Measurements from ENCODE around the gene ILKAP. TPM values are rescaled to one million over a fixed set of nuclear protein-coding genes. Genes with fewer than 3 reads are reported as not detected.
A peak's percentile ranks its signal among the peaks of the same experiment; 100 is the strongest.

The ILKAP gene
- total RNA-seq, 1 donor from 2014 or later: 43.4 TPM

- no peaks in the 10 kb centered on the region for H3K4me1 ChIP-seq
- H3K36me3 ChIP-seq: no peaks in the 10 kb centered on the region
- no peaks in the 10 kb centered on the region for H3K9me3 ChIP-seq
- DNase-seq: no peak
- no peaks in the 10 kb centered on the region for H3K27me3 ChIP-seq (ENCODE audit: low read depth)
- no peak for ATAC-seq
- no peak overlapping the region for H3K27ac ChIP-seq
- no peak overlapping the region for H3K4me3 ChIP-seq
- TF ChIP-seq CTCF (IDR thresholded peaks at IDR 0.05): no peak
- intact Hi-C loops (cut with DNase I): no loop called here
Observed at GRCh38 chr2:238151628-238152235, 51.8 kb downstream of the ILKAP start.

GRCh38 chr2:238151205-238151604 lies 52.3 kb downstream of the ILKAP start:
- no peak for ATAC-seq
- intact Hi-C loops (cut with DNase I): no loop called here
- no peak for DNase-seq

GRCh38 chr2:238150686-238151085 lies 52.8 kb downstream of the ILKAP start:
- no peak for TF ChIP-seq CTCF (IDR thresholded peaks at IDR 0.05)
- H3K27me3 ChIP-seq (ENCODE audit: low read depth): no peaks in the 10 kb centered on the region
- intact Hi-C loops (cut with DNase I): no loop called here

More at GRCh38 chr2:238151205-238151604, 52.3 kb downstream of the ILKAP start:
- Histone ChIP-seq H3K36me3 (no peaks in the 10 kb centered on the region), H3K4me1 (no peaks in the 10 kb centered on the region), H3K27ac (no peak overlapping the region), H3K9me3 (no peaks in the 10 kb centered on the region), H3K4me3 (no peak overlapping the region), H3K27me3 (ENCODE audit: low read depth) (no peaks in the 10 kb centered on the region)
- no peak for TF ChIP-seq CTCF (IDR thresholded peaks at IDR 0.05)

GRCh38 chr2:238149841-238150572 lies 53.5 kb downstream of the ILKAP start:
- Histone ChIP-seq H3K4me3 (no peak overlapping the region), H3K9me3 (no peaks in the 10 kb centered on the region), H3K4me1 (no peaks in the 10 kb centered on the region), H3K36me3 (no peaks in the 10 kb centered on the region), H3K27me3 (ENCODE audit: low read depth) (no peaks in the 10 kb centered on the region), H3K27ac (no peak overlapping the region)
- ATAC-seq (peak in 1 of 2 donors; percentile 7), DNase-seq (no peak)
- intact Hi-C loops (cut with DNase I): no loop called here
- no peak for TF ChIP-seq CTCF (IDR thresholded peaks at IDR 0.05)

More at GRCh38 chr2:238150686-238151085, 52.8 kb downstream of the ILKAP start:
- no peaks in the 10 kb centered on the region for H3K36me3 ChIP-seq
- H3K4me1 ChIP-seq: no peaks in the 10 kb centered on the region
- H3K4me3 ChIP-seq: no peak overlapping the region
- ATAC-seq (no peak), DNase-seq (no peak)
- no peaks in the 10 kb centered on the region for H3K9me3 ChIP-seq
- no peak overlapping the region for H3K27ac ChIP-seq

GRCh38 chr2:238148981-238149380 lies 54.5 kb downstream of the ILKAP start:
- no peak overlapping the region for H3K27ac ChIP-seq
- H3K9me3 ChIP-seq: no peaks in the 10 kb centered on the region
- no peaks in the 10 kb centered on the region for H3K27me3 ChIP-seq (ENCODE audit: low read depth)
- DNase-seq: no peak
- TF ChIP-seq CTCF (IDR thresholded peaks at IDR 0.05): no peak
- intact Hi-C loops (cut with DNase I): no loop called here
- no peak overlapping the region for H3K4me3 ChIP-seq
- H3K4me1 ChIP-seq: no peaks in the 10 kb centered on the region
- ATAC-seq: no peak
- no peaks in the 10 kb centered on the region for H3K36me3 ChIP-seq

Data from lower lobe of right lung (tissue), 2 donors.